Panc1 (cell line): Measurements from ENCODE around the gene SAMD11. TPM values are rescaled to one million over a fixed set of nuclear protein-coding genes. Genes with fewer than 3 reads are reported as not detected.

Source experiments
- ATAC-seq: fragments of 200-7000 bp; cut with Tn5 transposase; 2 replicates; pipeline ENCODE4 v1.9.1; 2020; ENCODE audit warnings: mild to moderate bottlenecking, moderate library complexity
- BruUV-seq: library from RNA; stranded (reverse); fragments of 400-500 nt; replicated peaks from 2 replicates; lab custom pipeline; 2021; lab: Mats Ljungman, UMichigan
- CTCF ChIA-PET: fragments of 300-600 bp; sonication (Branson Sonifier 250); formaldehyde crosslinking; loops from one replicate; lab custom pipeline; 2022; ENCODE audit warnings: antibody characterized with exemption; lab: Charles Lee
- POLR2A ChIA-PET: fragments of 300-600 bp; sonication (Branson Sonifier 250); formaldehyde crosslinking; loops from one replicate; lab custom pipeline; 2022; ENCODE audit warnings: antibody characterized with exemption; lab: Charles Lee
- DNase-seq: peaks from one replicate; pipeline ENCODE4 v3.0.0-alpha.2; 2010; ENCODE audit warnings: low read depth, low spot score
- H3K27ac ChIP-seq: 2 replicates; pipeline ENCODE4 v1.5.1; 2011; ENCODE audit warnings: mild to moderate bottlenecking, low read length, inconsistent platforms
- H3K27me3 ChIP-seq: fragments of 200-500 bp; sonication (Bioruptor generic); 2 replicates; pipeline ENCODE4 v1.6.0; 2014; ENCODE audit warnings: low read length, inconsistent platforms; ENCODE audit not compliant: control insufficient read depth, insufficient read depth
- H3K36me3 ChIP-seq: fragments of 200-500 bp; sonication (Bioruptor generic); 2 replicates; pipeline ENCODE4 v1.5.1; 2014; ENCODE audit warnings: inconsistent platforms, mild to moderate bottlenecking, low read length, moderate library complexity; ENCODE audit not compliant: control insufficient read depth, insufficient read depth
- H3K4me1 ChIP-seq: 2 replicates; pipeline ENCODE4 v1.5.1; 2011; ENCODE audit warnings: inconsistent platforms, mild to moderate bottlenecking, low read length, moderate library complexity; ENCODE audit not compliant: control insufficient read depth, insufficient read depth
- H3K4me3 ChIP-seq, 2 experiments: 2 replicates each; pipeline ENCODE4 v1.5.1; 2011 to 2012; ENCODE audit warnings: low read depth in 2 of 2, low read length in 2 of 2, mild to moderate bottlenecking in 2 of 2, inconsistent platforms in 1 of 2, moderate library complexity in 1 of 2
- H3K9me3 ChIP-seq: fragments of 200-500 bp; sonication (Bioruptor generic); 2 replicates; pipeline ENCODE4 v1.5.1; 2014; ENCODE audit warnings: low read depth, mild to moderate bottlenecking, inconsistent platforms, low read length, moderate library complexity; ENCODE audit not compliant: control insufficient read depth, insufficient read depth
- CTCF ChIP-seq: fragments of 450-650 bp; IDR thresholded peaks from 2 replicates; pipeline ENCODE4 v1.5.1; 2017; ENCODE audit warnings: mild to moderate bottlenecking
- POLR2AphosphoS5 ChIP-seq: IDR thresholded peaks from 2 replicates; pipeline ENCODE4 v1.6.1; 2012; ENCODE audit warnings: mild to moderate bottlenecking, low read depth, low read length, moderate library complexity
- REST ChIP-seq, 2 experiments: IDR thresholded peaks; 2 replicates each; pipeline ENCODE4 v1.6.1; 2011 to 2012; ENCODE audit warnings: low read depth in 2 of 2, control low read depth in 1 of 2, low read length in 1 of 2, mild to moderate bottlenecking in 1 of 2, moderate library complexity in 1 of 2; ENCODE audit not compliant: insufficient read depth in 1 of 2
- SIN3A ChIP-seq: IDR thresholded peaks from 2 replicates; pipeline ENCODE4 v1.6.1; 2012; ENCODE audit warnings: low read depth, mild to moderate bottlenecking, low read length, moderate library complexity, borderline replicate concordance; ENCODE audit not compliant: insufficient read depth
- TCF7L2 ChIP-seq: IDR thresholded peaks from 2 replicates; pipeline ENCODE4 v1.6.1; 2011; ENCODE audit warnings: mild to moderate bottlenecking, low read depth, low read length, inconsistent platforms
- in situ Hi-C: cut with HindIII; loops from 2 replicates; pipeline ENCODE4 v1.10.0; 2016; ENCODE audit warnings: low sequenced_read_pairs, low pct_unique_long_range_greater_than_20kb
- intact Hi-C: fragments of 100-400 bp; cut with micrococcal nuclease; formaldehyde crosslinking; loops from one replicate; pipeline ENCODE4 v1.10.0; 2022; ENCODE audit not compliant: unreplicated experiment
- total RNA-seq: library from RNA; stranded (reverse); gene quantifications from one replicate; pipeline ENCODE4 v1.2.1, GENCODE V29; 2021; ENCODE audit not compliant: unreplicated experiment

SAMD11 gene
- total RNA-seq, 1 experiment from 2014 or later, result 51.8 TPM

DNA sequence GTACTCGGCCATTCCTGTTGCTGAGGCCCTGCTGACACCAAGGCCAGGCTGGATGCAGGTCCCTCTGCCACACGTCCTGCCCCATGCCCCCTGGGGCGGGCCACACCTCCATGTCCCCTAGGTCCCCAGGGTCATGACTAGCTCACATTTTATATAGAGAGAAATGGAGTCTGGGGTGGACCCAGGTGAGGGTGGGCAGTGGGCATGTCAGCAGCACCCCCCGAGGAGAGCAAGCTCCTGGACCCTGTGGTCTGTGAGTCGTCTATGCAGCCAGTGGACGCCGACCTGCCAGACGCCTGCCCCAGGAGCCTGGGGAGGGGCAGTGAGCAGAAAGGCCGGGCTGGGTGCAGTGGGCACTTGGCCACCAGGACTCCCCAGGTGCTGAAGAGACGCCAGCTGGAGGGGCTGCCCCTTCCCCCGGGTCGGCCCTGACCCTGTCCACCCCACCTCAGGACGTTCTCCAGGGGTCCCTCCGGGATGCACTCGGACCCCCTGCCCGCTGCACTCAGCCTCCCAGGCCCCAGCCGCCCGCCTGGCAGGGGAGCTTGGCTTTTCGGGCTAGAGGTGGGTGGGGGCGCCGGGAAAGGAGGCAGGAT is 15.9 kb downstream of the SAMD11 start:
- H3K9me3 ChIP-seq, result no peaks in the 10 kb centered on the region
- no peaks in the 10 kb centered on the region for H3K27me3 ChIP-seq
- H3K36me3 ChIP-seq, result no peaks in the 10 kb centered on the region
- intact Hi-C loops, result loop anchor here (5.0 kb wide), 1 partner anchor 32 kb away; no protein-coding TSS in a partner anchor
- BruUV-seq, result no TSS peak
- DNase-seq, result no peak
- H3K4me1 ChIP-seq, result peaks cover 58% of the 10 kb centered on the region
- TF ChIP-seq TCF7L2, result no peak
- no peak for TF ChIP-seq REST (IDR thresholded peaks at IDR 0.05; ENCODE audit: insufficient read depth in 1 of 2, low read depth in 2 of 2, low read length in 1 of 2)
- no peak for TF ChIP-seq POLR2AphosphoS5
- no peak for TF ChIP-seq SIN3A
- TF ChIP-seq CTCF, result no peak; the same call in 1 of the 2 replicates
- peak overlapping the region in 1 of 2 experiments; percentile 23; a peak in 1 of 4 replicates for H3K4me3 ChIP-seq
- ATAC-seq, result no peak
- H3K27ac ChIP-seq, result peak overlapping the region; percentile 46
- POLR2A ChIA-PET, result no interaction called here
- in situ Hi-C loops, result no loop called here
- CTCF ChIA-PET, result interaction anchor here (0.6 kb wide), 2 partner anchors 35 to 37 kb away, joined by 3 to 4 read pairs; no protein-coding TSS in a partner anchor

DNA sequence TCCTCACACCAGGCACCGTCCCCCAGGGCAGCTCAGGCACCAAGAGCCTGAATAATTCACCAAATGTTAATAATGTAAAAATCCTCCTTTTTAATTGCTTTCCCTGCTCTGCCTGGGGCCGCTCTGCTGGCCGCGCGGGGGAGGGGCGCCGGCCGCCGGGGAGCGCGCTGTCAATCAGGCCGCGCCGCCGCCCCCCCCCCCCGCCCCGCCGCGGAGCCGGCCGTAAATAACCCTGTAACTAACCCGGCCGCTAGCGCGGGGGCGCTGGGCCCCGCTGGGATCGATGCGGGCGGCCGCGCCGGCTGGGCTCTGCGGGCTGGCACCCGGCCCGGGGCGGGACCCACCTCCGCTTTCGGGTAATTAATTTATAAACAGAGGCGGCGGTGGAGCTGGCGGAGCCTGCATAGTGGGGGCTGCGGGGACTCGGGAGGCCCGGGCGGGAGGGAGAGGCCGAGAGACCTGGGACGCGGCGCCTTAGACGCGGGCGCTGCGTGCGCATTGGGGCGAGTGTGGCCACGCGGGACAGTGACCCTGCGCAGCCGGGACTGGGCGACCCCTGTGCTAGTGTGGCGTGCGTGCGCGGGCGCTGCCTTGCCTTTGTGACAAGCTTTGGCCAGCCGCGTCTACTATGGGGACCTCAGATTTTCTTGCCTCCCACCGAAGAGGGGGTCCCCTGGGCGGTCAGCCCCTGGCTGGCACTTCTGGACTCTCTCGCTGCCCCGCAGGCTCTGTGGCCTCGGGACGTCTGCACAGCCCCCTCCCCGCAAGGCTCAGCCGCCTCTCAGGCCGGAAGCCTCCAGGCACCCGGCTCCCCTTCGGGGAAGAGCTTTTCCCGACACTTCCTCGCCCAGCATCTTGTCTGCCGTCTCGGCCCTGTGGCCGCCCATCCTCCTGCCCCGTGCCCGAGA is 16.6 kb downstream of the SAMD11 start:
- in situ Hi-C loops (no loop called here), intact Hi-C loops (loop anchor here (5.0 kb wide), 1 partner anchor 33 kb away; no protein-coding TSS in a partner anchor)
- TF ChIP-seq REST (IDR thresholded peaks at IDR 0.05; ENCODE audit: insufficient read depth in 1 of 2, low read depth in 2 of 2, low read length in 1 of 2) (no peak), POLR2AphosphoS5 (peak; percentile 42; the same call in 1 of the 2 replicates), TCF7L2 (peak; percentile 44; the same call in 1 of the 2 replicates), SIN3A (0 out of 2 replicates have a peak, but pooled peaks have one; percentile 65), CTCF (peak; percentile 18)
- Histone ChIP-seq H3K27ac (peak overlapping the region; percentile 87), H3K4me1 (peaks cover 66% of the 10 kb centered on the region), H3K9me3 (no peaks in the 10 kb centered on the region), H3K36me3 (no peaks in the 10 kb centered on the region), H3K4me3 (peak overlapping the region; percentile 40 to 57), H3K27me3 (no peaks in the 10 kb centered on the region)
- CTCF ChIA-PET, result interaction anchor here (0.6 kb wide), 1 partner anchor 36 kb away, joined by 4 read pairs; no protein-coding TSS in a partner anchor
- ATAC-seq (peak; percentile 14), DNase-seq (no peak)
- BruUV-seq, result no TSS peak
- POLR2A ChIA-PET, result no interaction called here
